ENCODE measurements around the gene RASA4B. TPM values are rescaled to one million over a fixed set of nuclear protein-coding genes. Genes with fewer than 3 reads are reported as not detected.
"Not testable (repeated sequence)": the region's sequence is repeated elsewhere in the genome, so short reads cannot be mapped to it uniquely, and the experiment has no call there.

Gene RASA4B
- total RNA-seq, 2 experiments from 2014 or later: 23.7 to 23.9 TPM

DNA sequence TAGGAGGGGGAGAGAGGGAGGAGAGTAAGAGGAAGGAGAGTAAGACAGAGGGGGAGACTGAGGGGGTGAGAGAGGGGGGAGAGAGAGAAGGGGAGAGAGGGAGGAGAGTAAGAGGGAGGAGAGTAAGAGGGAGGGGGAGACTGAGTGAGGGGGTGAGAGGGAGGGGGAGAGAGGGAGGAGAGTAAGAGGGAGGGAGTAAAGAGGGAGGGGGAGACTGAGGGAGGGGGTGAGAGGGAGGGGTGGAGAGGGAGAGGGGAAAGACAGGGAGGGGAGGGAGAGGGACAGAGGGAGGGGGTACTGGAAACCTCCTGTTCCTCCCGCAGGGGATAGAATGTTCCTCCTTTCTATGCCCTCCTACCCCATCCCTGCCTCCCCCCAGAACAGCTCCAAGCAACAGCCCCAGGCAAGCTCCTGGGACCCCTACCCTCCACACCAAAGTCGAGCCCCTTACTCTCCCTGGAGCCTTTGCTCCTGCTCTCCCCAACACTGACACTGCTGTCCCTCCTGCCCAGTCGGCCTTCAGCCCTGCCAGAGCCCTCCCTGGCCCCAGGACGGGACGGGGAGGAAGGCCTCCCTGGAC, 4.8 kb downstream of the RASA4B start:
- CTCF ChIA-PET, POLR2A ChIA-PET: not testable (repeated sequence)

DNA sequence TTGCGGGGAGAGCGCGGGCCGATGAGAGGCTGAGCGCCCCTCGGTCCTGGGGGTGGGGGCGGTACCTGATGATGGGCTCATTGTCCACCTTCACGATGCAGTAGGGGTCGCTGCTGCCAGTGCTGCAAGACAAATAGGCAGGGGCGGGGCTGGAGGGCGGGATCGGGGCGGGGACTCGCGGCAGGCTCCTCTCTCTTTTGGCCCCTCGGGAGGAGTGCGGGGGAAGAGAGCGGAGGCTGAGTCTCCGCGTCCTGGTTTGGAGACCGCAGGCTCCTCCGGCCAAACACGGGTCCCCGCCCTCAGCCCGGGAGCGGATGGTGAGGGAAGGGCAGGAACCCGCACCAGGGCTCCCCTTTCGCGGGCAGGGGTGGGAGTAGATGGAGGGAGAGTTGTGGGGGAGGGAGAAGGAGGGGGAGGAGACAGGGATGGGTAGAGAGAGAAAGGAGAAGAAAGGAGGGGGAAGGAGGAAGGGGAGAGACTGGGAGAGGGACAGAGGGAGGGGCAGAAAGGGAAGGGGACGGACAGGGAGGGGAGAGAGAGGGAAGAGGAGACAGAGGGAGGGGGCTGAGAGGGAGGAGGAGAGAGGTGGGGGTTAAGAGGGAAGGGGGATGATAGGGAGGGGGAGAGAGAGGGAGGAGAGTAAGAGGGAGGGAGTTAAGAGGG, 5.6 kb downstream of the RASA4B start:
- CTCF ChIA-PET, POLR2A ChIA-PET: not testable (repeated sequence)

- CTCF ChIA-PET, POLR2A ChIA-PET: not testable (repeated sequence)
Observed at GRCh38 chr7:102510575-102510974, 7.0 kb downstream of the RASA4B start.

DNA sequence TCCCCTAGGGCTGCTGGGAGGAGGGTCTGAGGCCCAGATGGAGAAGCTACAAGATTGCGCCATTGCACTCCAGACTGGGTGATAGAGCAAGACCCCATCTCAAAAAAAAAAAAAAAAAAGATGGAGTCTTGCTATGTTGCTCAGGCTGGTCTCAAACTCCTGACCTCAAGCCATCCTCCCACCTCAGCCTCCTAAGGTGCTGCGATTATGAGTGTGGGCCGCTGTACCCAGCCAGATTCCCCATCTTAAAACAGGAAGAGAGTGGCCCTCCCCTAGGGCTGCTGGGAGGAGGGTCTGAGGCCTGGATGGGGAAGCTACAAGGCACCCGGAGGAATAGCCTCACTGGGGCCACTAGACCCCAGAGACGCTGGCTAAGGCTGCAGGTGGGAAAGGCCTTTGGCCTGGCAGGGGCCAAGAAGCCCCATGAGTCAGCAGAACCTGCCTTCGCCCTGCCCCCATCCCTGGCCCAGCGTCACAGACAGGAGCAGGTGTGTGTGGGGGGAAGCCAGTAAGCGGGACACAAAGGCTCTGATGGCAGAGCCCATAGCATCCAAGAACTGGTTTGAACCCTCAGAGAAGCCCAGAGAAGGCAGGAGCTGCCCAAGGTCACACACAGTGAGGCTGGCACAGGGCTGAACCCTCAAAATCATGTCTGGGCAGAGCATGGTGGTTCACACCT, 10.0 kb downstream of the RASA4B start:
- CTCF ChIA-PET, POLR2A ChIA-PET: not testable (repeated sequence)

GRCh38 chr7:102505298-102506185, 12.0 kb downstream of the RASA4B start:
- CTCF ChIA-PET, POLR2A ChIA-PET: not testable (repeated sequence)

DNA sequence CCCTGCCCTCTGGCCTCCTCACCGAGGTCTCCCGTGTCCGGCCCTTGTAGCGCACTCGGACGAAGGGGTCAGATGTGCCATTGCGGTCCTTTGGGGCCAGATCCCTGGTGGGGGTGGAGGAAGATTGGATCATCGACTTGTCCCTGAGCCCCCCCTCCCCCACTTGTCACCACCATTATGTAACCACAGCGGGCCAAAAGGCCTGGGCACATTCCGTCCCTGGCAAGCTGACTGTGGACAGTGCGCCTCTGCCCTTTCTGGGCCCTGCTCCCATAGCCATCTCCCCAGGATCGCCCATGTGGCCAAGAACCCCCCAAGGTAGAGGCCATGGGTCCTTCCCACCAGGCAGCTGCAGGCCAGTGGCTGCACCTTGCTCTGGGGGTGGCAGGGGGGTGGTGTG, 14.4 kb downstream of the RASA4B start:
- CTCF ChIA-PET, POLR2A ChIA-PET: not testable (repeated sequence)

DNA sequence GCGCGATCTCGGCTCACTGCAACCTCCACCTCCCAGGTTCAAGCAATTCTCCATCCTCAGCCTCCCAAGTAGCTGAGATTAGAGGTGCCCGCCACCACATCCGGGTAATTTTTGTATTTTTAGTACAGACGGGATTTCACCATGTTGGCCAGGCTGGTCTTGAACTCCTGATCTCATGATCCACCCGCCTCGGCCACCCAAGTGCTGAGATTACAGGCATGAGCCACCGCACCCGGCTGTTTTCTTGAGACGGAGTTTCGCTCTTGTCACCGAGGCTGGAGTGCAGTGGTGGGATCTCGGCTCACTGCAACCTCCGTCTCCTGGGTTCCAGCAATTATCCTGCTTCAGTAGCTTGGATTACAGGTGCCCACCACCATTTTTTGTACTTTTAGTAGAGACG, 19.3 kb downstream of the RASA4B start:
- CTCF ChIA-PET, POLR2A ChIA-PET: not testable (repeated sequence)

- POLR2A ChIA-PET, CTCF ChIA-PET: not testable (repeated sequence)
Observed at GRCh38 chr7:102497308-102497707, 20.3 kb downstream of the RASA4B start.

GRCh38 chr7:102496861-102497260, 20.7 kb downstream of the RASA4B start:
- POLR2A ChIA-PET, CTCF ChIA-PET: not testable (repeated sequence)

GRCh38 chr7:102494473-102495149, 23.0 kb downstream of the RASA4B start:
- CTCF ChIA-PET, POLR2A ChIA-PET: not testable (repeated sequence)

DNA sequence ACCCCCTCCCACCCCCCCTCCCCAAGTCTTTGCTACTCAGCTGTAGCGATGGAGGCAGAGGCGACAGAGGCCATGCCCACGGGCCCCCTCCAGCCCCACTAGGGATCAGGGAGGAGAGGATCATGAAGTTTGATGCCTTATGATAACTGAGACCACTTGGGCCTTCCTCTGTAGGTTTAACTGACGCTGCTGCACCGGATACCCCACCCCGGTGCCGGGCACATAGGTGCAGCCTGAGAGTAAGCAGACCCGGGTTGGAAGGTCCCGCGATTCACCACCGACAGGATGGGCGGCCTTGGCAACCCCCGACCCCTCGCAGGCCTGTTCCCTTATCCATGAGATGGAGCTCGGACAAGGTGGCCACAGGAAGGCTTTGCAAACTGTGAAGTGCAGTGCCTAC, 23.6 kb downstream of the RASA4B start:
- POLR2A ChIA-PET, CTCF ChIA-PET: not testable (repeated sequence)

- CTCF ChIA-PET, POLR2A ChIA-PET: not testable (repeated sequence)
Observed at GRCh38 chr7:102493220-102493935, 24.2 kb downstream of the RASA4B start.

DNA sequence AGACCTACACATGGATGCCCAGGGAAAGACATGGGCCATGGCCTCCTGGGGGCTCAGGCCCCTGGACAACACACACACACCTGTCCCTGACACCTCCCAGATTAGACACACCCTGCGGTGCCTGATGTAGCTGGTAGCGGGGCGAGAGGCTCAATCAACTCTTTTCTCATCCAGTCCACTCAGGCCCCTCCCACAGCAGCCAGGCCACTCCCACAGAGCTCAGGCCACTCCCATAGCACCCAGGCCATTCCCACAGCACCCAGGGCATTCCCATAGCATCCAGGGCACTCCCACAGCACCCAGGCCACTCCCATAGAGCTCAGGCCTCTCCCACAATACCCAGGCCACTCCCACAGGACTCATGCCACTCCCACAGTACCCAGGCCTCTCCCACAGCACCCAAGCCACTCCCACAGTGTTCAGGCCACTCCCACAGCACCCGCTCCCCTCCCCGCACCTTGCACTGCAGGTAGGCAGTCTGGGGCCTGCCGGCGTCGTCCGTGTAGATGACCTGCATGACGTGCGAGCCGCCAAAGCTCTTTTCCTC, 27.0 kb downstream of the RASA4B start:
- CTCF ChIA-PET, POLR2A ChIA-PET: not testable (repeated sequence)

- CTCF ChIA-PET, POLR2A ChIA-PET: not testable (repeated sequence)
Observed at GRCh38 chr7:102484317-102484716, 33.3 kb downstream of the RASA4B start.

GRCh38 chr7:102481962-102482361, 35.6 kb downstream of the RASA4B start:
- POLR2A ChIA-PET, CTCF ChIA-PET: not testable (repeated sequence)

DNA sequence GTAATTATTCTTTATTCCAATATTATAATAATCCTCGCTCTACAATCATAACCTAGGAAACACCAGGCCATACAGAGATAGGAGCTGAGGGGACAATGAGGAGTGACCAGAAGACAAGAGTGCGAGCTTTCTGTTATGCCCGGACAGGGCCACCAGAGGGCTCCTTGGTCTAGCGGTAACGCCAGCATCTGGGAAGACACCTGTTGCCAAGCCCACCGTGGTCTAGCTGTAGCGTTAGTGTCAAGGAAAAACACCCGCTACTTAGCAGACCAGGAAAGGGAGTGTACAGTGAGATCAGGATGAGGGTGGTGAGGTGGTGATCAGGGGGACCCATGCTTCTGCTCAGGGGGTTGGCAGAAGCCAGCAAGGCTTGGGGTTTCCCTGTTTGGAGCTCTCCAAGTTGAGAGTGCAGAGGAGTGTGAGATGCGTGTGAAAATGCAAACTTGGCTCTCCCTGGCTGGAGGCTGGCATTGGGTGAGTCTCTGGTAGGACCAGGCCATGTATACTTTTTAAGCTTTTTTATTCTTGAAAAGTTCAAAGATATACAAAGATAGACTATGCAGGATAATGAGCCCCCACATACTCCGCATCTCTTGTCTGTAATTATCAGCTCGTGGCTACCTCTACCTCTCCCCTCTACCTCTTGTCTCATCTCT, 37.5 kb downstream of the RASA4B start:
- POLR2A ChIA-PET, CTCF ChIA-PET: not testable (repeated sequence)

DNA sequence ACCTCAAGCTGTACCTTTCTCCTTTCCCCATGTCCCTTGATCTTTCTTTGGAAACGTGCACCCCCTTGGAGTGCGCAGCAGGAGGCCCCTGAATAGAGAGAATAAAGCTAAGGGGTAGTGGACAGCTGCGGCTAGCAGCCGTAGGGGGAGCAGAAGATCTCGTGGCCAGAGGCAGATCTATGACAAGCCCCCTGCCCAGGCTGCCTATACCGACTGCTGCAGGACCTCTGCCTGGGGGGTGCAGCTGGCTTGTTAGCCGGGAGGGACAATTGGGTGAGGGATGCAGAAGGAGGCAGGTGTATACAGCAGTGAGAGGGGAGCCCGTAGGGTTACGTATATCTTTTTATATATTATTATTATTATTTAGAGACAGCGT, 38.4 kb downstream of the RASA4B start:
- POLR2A ChIA-PET, CTCF ChIA-PET: not testable (repeated sequence)

DNA sequence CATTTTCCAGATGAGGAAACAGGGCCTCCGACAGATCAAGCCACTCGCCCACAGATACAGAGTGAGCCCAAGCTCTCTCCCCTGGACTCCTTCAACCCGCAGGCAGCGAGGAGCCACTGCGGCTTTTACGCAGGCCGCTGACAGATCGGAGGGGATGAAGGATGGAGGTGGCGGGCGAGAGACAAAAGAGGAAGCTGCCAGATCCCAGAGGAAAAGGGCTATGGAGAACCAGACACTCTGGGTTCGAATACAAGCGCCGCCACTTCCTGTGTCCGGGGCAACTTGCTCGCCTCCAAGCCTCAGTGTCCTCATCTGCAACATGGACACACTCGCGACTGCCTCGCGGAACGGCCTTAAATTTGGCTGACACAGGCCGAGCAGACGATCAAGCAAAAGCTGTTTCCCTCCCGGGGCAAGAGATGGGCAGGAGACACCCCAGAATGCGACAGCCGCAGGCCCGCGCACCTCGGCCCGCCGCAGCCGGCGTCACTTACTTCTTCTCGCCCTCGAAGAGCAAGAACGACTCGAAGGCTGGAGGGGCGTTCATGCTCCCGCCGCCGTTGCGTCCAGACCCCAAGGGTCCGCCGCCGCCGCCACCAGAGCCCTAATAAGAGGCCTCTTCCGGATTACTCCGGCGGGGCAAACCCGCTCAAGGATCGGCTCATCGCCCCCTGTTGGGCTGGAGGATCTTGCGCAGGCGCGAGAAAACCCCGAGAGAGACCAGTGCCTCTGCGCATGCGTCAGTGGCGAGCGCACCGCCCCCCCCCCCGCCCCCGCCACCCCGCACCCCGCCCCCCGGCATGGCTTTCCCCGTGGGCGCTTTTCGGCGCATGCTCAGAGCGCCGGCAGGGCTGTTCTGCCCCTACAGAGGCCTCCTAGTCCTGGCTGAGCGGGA, 39.0 kb downstream of the RASA4B start, which contains the start of gene POLR2J:
POLR2J (minus strand) TSS at position 609 of the 895 bp plus-strand sequence; CDS start at position 547, 62 bp downstream.
- CTCF ChIA-PET, POLR2A ChIA-PET: not testable (repeated sequence)

All from activated CD8-positive, alpha-beta memory T cell treated with anti-CD3 and anti-CD28 coated beads for 36 hours (primary cell).